LNCAP (cell line): ENCODE results near the gene CHD8.
A peak's percentile ranks its signal among the peaks of the same experiment; 100 is the strongest.

Experiments used
- TF ChIP-seq, protein P1 (sequence below): fragments of 450-650 bp; IDR thresholded peaks from 2 replicates; pipeline ENCODE4 v1.5.1; 2017; ENCODE audit warnings: mild to moderate bottlenecking

Gene CHD8

DNA sequence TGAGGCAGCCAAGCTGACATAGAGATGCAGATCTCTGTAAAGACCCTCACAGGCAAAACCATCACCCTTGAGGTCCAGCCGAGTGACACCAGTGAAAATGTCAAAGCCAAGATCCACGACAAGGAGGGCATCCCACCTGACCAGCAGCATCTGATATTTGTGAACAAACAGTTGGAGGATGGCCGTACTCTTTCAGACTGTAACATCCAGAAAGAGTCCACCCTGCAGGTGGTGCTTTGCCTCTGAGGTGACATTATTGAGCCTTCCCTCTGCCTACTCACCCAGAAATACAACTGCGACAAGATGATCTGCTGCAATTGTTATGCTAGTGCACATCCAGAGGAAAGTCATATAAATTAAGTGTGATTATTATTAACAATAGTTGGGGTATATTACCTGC lies 57.0 kb downstream of the CHD8 start:
- TF ChIP-seq, protein P1, sequence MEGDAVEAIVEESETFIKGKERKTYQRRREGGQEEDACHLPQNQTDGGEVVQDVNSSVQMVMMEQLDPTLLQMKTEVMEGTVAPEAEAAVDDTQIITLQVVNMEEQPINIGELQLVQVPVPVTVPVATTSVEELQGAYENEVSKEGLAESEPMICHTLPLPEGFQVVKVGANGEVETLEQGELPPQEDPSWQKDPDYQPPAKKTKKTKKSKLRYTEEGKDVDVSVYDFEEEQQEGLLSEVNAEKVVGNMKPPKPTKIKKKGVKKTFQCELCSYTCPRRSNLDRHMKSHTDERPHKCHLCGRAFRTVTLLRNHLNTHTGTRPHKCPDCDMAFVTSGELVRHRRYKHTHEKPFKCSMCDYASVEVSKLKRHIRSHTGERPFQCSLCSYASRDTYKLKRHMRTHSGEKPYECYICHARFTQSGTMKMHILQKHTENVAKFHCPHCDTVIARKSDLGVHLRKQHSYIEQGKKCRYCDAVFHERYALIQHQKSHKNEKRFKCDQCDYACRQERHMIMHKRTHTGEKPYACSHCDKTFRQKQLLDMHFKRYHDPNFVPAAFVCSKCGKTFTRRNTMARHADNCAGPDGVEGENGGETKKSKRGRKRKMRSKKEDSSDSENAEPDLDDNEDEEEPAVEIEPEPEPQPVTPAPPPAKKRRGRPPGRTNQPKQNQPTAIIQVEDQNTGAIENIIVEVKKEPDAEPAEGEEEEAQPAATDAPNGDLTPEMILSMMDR = no peak

DNA sequence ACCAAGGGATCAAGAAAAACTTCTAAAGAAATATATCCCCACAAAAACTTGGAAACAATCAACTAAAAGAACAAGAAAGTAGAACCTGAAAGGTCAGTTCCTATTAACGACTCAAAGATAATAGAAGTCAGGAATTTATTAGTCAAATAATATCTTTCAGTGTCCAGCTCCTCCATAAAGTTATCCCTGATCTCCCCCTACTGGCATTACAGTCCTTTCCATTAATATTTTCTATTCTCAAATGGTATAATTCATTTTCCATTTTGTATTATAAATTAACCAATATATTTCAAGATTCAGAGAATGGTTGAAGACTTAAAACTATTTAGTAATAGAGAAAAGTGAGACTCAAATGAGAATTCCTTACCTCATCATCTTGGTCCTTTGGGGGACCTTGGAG lies 60.5 kb downstream of the CHD8 start:
- TF ChIP-seq, protein P1 = peak; percentile 36; the same call in 1 of the 2 replicates

- TF ChIP-seq, protein P1 = no peak
Observed at GRCh38 chr14:21385188-21385904, 70.6 kb downstream of the CHD8 start.

- TF ChIP-seq, protein P1 = no peak
Observed at GRCh38 chr14:21384494-21384851, 71.5 kb downstream of the CHD8 start.

- TF ChIP-seq, protein P1 = no peak
Observed at GRCh38 chr14:21383848-21384493, 72.0 kb downstream of the CHD8 start, which contains the start of gene SUPT16H. TSS of gene SUPT16H (minus strand) at chr14:21384019. CDS start at chr14:21383927, 92 bp downstream.

DNA sequence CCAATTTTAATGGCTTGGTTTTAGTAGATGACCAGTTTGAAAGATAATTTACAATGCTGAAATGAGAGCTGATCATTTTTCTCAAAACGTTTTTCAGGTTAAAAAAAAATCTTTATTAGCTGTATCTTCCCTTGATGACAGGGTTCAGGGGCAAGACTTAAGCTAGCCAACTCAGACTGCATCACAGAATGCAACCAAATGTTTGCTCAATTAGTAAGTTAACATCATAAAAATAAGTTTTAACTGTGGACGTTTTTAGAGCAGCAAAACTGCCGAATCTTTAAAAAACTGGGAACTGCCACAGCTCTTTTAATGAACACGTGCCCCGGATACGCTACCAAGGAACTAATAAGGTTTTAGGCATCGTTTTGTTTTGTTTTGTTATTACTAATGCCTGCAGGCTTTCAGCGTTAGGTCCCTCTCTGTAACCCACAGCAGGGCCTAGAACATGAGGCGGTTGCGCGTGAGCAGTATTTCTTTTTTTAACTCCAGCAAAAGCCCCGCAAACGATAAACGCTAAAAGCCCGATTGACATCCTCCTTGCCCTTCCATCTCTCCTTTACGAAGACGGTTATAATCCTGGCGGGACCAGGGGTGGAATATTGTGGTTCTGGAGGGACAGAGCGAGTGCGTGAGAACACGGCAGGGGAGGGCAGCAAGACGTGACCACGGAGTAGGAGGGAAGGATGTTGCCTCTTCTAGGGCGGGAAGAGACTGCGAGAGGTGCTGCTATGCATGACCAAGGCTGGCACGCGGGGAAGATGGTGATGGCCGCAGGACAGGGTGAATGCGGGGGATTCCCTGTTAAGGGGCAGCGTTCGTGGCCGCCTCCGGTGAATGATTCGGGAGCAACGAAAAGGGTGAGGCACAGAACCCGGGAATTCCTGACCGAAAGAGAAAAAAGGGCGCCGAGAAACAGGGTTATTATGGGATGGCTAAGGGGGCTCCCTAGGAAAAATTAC lies 72.8 kb downstream of the CHD8 start:
- TF ChIP-seq, protein P1 = no peak

DNA sequence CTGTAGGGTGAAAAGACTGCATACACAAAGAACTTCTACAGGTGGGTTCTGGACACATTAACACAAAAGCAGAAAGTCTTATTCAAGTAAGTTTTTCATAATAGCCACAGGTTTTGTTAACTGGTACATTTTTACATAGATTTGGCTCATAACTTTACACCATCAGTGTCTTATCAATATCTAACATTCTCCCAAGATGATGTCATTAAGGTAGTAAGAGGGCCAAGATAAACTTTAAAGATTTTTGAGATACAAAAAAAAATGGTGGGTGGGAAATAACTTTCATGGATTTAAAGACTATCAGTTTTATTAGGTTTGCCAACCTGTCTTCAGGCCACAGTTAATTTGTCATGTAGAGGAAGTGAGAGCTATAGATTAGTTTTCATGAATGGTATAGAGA lies 73.8 kb downstream of the CHD8 start:
- TF ChIP-seq, protein P1 = no peak
